HG02943 (cell line): ENCODE data around the gene BANK1.
"Not testable (repeated sequence)": the region's sequence is repeated elsewhere in the genome, so short reads cannot be mapped to it uniquely, and the experiment has no call there.

ENCODE experiments used
- ATAC-seq: cut with Tn5 transposase; IDR thresholded peaks from one replicate; pipeline ENCODE4 v1.9.1; 2021; ENCODE audit warnings: mild to moderate bottlenecking, low read depth, moderate library complexity; ENCODE audit not compliant: unreplicated experiment

BANK1 gene

GRCh38 chr4:101870874-101871273 lies 80.3 kb downstream of the BANK1 start:
- no peak for ATAC-seq

- no peak for ATAC-seq
These were observed 81.6 kb downstream of the BANK1 start for GRCh38 chr4:101871962-101872676.

GRCh38 chr4:101885574-101885973 lies 95.0 kb downstream of the BANK1 start:
- no peak for ATAC-seq

- ATAC-seq, result no peak
These were observed 96.3 kb downstream of the BANK1 start for GRCh38 chr4:101886826-101887225.

- ATAC-seq, result no peak
These were observed 97.9 kb downstream of the BANK1 start for GRCh38 chr4:101888472-101888871.

GRCh38 chr4:101905527-101905926 lies 115.0 kb downstream of the BANK1 start:
- not testable (repeated sequence) for ATAC-seq

GRCh38 chr4:101910786-101911373 lies 120.3 kb downstream of the BANK1 start:
- ATAC-seq, result no peak

- ATAC-seq, result no peak
These were observed 121.1 kb downstream of the BANK1 start for GRCh38 chr4:101911616-101912015.

GRCh38 chr4:101914761-101915160 lies 124.2 kb downstream of the BANK1 start:
- no peak for ATAC-seq

- no peak for ATAC-seq
These were observed 128.9 kb downstream of the BANK1 start for GRCh38 chr4:101919373-101919977.

- ATAC-seq, result no peak
These were observed 130.8 kb downstream of the BANK1 start for GRCh38 chr4:101921370-101921769.

- no peak for ATAC-seq
These were observed 141.1 kb downstream of the BANK1 start for GRCh38 chr4:101931619-101932018.

GRCh38 chr4:101933855-101934254 lies 143.3 kb downstream of the BANK1 start:
- ATAC-seq, result no peak

GRCh38 chr4:101938836-101939235 lies 148.3 kb downstream of the BANK1 start:
- ATAC-seq, result no peak

GRCh38 chr4:101941816-101942358 lies 151.4 kb downstream of the BANK1 start:
- ATAC-seq, result no peak

GRCh38 chr4:101942891-101943290 lies 152.4 kb downstream of the BANK1 start:
- no peak for ATAC-seq

GRCh38 chr4:101944649-101945048 lies 154.1 kb downstream of the BANK1 start:
- no peak for ATAC-seq

GRCh38 chr4:101948055-101948454 lies 157.5 kb downstream of the BANK1 start:
- ATAC-seq, result no peak

GRCh38 chr4:101948951-101949350 lies 158.4 kb downstream of the BANK1 start:
- ATAC-seq, result no peak

GRCh38 chr4:101950258-101950979 lies 159.9 kb downstream of the BANK1 start:
- no peak for ATAC-seq

- ATAC-seq, result no peak
These were observed 162.5 kb downstream of the BANK1 start for GRCh38 chr4:101952985-101953384.
